ENCODE measurements around the gene RABGAP1.

Gene RABGAP1

GRCh38 chr9:123111427-123112014, 170.7 kb downstream of the RABGAP1 start:
- DNase-seq (ENCODE audit: low read depth in 2 of 2) = no peak

DNA sequence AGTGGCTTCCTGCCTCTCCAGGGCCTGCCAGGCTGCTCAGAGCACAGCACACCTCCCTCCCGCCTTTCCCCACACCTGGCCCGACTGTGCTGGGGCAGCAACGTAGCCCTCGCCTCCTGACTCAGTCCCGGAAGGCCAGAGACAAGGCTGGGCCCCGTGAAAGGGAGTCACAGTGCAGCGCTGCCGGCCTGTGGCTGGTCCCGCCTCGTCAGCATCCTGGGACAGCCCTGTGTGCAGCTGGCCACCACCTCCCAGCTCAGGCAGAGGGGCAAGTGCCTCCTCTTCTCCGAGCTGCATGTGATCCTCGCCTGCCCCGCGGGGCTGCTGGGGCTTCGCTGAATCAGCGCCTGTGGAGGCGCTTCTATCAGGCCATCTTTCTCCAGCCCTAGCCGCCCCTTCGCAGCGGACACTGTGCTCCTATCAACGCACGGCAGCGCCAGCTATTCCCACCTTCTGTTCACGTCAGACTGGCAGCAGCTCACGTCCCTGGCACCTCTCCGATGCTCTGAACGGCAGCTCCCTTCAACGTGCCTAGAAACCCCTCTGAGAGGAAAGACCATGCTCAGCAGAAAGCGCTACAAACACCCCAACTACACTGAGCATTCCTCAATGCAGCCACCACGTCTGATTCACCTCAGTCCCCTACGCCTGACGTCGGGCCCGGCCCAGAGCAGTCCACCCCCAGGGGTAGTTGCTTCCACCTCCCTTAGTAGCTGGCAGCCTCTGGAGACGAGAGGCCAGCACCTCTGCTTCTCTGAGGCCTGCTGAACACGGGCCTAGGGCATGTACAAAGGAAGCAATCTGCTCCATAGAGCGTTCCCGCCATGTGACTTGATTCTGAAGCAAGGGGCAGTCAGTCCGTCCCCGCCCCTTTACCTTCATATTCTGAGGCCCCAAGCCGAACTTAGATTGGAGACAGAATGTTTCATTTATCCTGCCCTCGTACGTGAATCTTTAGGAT, 171.5 kb downstream of the RABGAP1 start:
- no peak for DNase-seq (ENCODE audit: low read depth in 2 of 2)

GRCh38 chr9:123113185-123113584, 172.4 kb downstream of the RABGAP1 start:
- no peak for DNase-seq (ENCODE audit: low read depth in 2 of 2)

DNA sequence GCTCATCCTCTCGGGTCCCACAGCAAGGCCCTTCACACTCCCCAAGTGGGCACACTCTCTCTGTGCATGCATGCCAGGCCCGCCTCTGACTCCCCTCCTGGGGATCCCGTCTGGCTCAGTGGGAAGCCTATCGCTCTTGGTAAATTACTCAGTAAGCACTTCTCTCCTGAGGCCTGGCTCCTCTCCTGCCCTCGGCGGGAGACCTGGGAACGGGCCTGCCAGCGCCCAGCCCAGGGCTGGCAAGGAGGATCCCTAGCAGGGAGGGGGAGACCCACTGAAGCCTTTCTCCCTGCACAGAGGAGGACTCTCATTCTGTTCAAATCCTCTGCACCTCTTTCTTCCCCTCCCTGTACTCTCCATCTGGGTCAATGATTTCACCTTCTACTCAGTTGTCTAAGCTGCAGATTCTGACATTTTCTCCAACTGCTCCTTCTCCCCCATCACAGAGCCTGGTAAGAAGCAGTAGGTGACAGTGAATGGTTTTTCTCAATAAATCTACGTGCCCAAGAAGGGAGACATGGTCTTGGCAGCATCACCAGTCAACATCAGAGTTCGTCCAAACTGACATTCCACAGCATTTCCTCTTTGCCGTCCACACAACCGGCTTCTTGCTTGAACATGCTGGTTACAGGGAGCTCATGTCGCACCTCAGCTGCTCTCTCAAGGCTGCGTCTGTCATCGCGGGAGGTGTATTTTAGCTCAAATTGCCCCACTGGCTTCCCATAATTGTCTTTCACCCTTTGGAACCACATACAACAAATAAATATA, 174.5 kb downstream of the RABGAP1 start:
- no peak for DNase-seq (ENCODE audit: low read depth in 2 of 2)

GRCh38 chr9:123116036-123116435, 175.2 kb downstream of the RABGAP1 start:
- no peak for DNase-seq (ENCODE audit: low read depth in 2 of 2)

DNA sequence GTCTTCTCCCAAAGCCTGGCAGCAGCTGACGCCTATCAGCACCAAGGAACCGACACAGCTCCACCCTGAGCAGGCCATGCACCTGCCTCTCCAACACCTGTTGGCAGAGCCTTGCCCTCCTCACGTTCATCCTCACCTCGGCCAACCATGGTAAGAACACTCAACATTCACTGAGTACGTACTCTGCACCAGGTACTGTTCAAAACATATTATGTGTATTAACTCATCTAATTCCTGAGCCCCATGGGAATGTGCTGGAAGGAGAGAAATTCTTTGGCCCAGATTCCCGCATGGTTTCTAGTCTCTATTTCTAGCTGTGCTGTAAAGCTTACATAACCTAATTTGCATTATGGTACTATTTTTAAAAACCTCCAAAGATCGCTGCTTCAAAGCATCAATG, 178.7 kb downstream of the RABGAP1 start:
- no peak for DNase-seq (ENCODE audit: low read depth in 2 of 2)

GRCh38 chr9:123120131-123120530, 179.3 kb downstream of the RABGAP1 start:
- DNase-seq (ENCODE audit: low read depth in 2 of 2) = no peak

DNA sequence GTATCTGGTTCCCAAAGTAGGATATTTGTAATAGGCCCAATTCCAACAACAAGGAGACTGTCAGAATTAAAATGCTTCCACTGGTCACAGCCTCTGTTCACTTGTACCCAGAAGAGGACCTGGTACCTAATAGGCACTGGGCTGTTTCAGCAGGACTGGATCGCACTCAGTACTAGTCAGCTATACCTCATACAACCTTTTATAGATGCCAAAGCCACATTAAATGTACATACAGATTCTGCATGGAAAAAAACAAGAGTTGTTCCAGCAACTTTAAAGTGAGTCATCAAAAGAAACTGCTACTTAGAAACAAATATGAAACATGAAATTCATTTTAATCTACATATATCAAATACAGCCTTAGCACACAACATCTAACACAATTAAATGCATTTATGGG, 180.1 kb downstream of the RABGAP1 start:
- DNase-seq (ENCODE audit: low read depth in 2 of 2) = no peak

- DNase-seq (ENCODE audit: low read depth in 2 of 2) = no peak
Observed at GRCh38 chr9:123121457-123121856, 180.6 kb downstream of the RABGAP1 start.

DNA sequence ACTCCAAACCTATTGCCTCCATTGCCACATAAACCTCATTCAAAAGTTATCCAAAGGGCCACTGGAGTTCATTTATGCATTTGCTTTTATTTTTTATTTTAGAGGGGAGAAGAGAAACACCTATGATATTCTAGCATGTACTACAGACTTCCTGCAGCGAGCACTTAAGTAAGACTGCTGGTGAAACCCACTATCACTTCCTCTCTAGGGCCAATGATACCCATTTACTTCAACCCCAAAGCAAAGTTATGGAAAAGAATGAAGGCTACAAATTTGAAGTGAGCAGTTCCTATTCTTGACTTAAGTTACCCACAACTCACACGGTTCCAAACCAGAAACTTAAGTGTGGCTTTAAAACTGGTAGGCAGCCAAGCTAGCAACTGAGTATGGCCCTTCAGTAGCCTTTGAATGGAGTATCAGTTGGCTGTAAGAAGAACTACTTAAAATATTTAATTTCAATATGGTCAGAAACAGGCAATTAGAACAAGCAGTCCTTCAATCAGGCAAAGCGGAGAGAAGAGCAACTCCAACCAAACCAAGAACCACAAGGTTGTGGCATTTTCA, 186.8 kb downstream of the RABGAP1 start:
- DNase-seq (ENCODE audit: low read depth in 2 of 2) = no peak

- no peak for DNase-seq (ENCODE audit: low read depth in 2 of 2)
Observed at GRCh38 chr9:123128591-123128990, 187.8 kb downstream of the RABGAP1 start.

- DNase-seq (ENCODE audit: low read depth in 2 of 2) = no peak
Observed at GRCh38 chr9:123129423-123129822, 188.6 kb downstream of the RABGAP1 start.

DNA sequence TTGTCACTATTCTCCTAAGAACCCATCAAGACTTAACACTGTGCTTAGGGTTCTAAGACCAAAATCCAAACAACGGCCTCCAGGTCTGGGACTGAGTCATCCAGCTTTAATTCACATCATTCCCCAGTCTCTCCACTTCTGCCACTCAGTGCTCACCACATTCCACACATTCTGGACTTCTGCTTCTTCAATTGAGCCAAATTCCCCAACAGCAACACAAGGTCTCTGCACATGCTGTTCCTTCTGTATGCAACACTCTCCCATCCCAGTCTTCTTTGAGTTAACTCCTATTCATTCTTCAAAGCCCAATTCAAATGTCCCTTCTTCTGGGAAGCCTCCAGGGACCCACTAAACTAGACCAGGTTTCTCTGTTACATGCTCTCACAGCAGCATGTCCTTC, 190.4 kb downstream of the RABGAP1 start:
- no peak for DNase-seq (ENCODE audit: low read depth in 2 of 2)

DNA sequence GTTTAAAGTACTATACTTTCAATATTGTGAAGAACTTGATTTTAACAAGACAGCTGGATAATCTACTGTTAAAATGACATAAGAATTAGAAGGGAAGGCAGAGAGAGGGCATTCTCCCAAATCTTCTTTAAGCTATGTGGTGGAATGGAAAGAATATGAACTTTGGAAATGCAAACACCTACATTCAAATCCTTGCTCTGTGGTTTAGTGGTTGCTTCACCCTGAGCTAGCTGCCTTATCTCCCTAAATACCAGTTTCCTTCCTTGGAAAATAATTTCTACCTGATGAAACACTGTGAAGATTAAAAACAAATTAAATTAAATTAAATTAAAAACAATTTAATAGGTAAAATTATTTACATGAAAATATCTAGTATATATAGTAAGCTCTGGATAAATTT, 191.2 kb downstream of the RABGAP1 start:
- no peak for DNase-seq (ENCODE audit: low read depth in 2 of 2)

- no peak for DNase-seq (ENCODE audit: low read depth in 2 of 2)
Observed at GRCh38 chr9:123132696-123133095, 191.9 kb downstream of the RABGAP1 start.

GRCh38 chr9:123135430-123135829, 194.6 kb downstream of the RABGAP1 start:
- no peak for DNase-seq (ENCODE audit: low read depth in 2 of 2)

DNA sequence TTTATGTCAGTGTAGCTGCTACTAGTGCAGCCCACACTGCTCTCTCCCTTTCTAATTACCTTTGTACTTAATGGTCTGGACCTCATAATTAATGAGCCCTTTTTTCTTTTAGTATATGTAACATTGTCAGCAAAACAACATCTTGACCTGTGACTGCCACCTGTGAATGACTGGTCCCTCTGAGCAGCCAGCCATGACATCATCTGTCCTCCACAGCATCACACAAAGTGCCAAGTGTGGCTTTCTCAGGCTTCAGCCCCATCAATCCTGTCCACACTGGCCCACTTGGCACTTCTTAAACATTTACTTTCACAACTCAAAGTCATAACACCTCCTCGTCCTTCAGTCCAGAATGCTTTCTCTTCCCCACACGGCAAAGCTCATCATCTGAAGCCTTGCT, 197.3 kb downstream of the RABGAP1 start:
- no peak for DNase-seq (ENCODE audit: low read depth in 2 of 2)

GRCh38 chr9:123149067-123149466, 208.2 kb downstream of the RABGAP1 start:
- DNase-seq (ENCODE audit: low read depth in 2 of 2) = no peak

DNA sequence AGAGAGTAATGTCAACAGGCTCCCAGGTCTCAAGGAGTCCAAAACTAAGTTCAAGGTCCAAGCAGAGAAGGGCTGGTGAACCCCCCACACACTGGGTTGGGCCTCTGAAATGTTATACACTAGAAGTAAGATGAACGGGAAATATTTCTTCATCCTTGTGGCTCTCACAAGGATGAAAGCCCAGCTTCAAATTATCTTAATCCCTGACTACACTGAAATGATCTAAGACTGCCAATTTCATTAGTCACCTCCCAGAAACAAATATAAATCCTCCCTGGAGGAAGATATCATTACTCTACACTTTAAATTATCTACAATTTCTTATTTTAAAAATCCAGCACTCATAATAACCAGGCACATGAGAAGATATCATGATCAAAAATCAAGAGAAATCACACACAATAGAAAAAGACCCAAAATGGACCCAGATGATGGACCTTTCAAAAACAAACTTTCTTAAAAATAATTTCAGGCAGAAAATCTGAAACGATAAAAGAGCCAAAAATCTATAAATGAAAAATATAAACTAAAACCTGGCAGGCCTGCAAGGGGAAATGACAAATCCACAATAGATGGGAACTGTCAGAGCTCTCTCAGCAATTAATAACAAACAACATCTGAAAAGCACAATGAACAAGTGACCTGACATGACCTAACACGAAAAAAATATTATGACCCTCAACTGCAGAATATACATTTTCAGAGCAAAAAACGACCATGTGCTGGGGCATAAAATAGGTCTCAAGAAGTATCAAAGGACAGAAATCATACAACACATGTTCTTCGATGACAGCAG, 210.1 kb downstream of the RABGAP1 start:
- no peak for DNase-seq (ENCODE audit: low read depth in 2 of 2)

Data from stimulated activated CD4-positive, alpha-beta T cell treated with anti-CD3 and anti-CD28 coated beads, Interleukin-1b, Interleukin-23, amount 100 ng/mL, for 1 hour (primary cell).